Heart left ventricle (tissue), 13 donors: ENCODE results near the gene C11orf21.

Experiments used
- POLR2A ChIP-seq, 2 donors: fragments of 450-650 bp; IDR thresholded peaks; one replicate each; pipeline ENCODE4 v1.6.1; 2017; ENCODE audit warnings: antibody characterized with exemption in 2 of 2, mild to moderate bottlenecking in 2 of 2, moderate library complexity in 2 of 2
- TF ChIP-seq, protein P1 (sequence below), 12 donors: fragments of 200-600 bp; sonication (generic) in 4 of 12; IDR thresholded peaks; one replicate each; pipeline versions ENCODE4 v1.5.0 to v1.8.0; 2018 to 2022; ENCODE audit warnings: antibody characterized with exemption in 12 of 12, mild to moderate bottlenecking in 5 of 12
- donor health status: ischemic (EF 13 %, LVEDD 7.1; RV severe dilation, severe dysfunction).
- donor health status: DM: no; HTN: yes; CAD: no.
- donor health status: DM: no; HTN: no; CAD: no.
- donor health status: ischemic (EF 25% LVEDD 6.9; RV normal size, moderate dysfunction).
- donor health status: ischemic (EF 25% LVEDD 5.7; RV mildly dilated, moderate dysfunction).
- donor health status: ischemic (EF 35%, LVEDD 5.7; RV mildly dilated, moderate dysfunction).
- donor health status: nonischemic (EF 11% LVEDD 7.7; RV severe dilation, severe dysfunction).
- donor health status: DM: yes; HTN: yes; CAD: no.
- donor health status: PGD.
- donor health status: ischemic (EF 29% LVEDD 5.4; RV normal size, mild dysfunction).
- donor health status: nonischemic (EF 23%, LVEDD 6.1; RV moderate dilation, normal function).

- TF ChIP-seq POLR2A (IDR thresholded peaks at IDR 0.05): no peak
- TF ChIP-seq, protein P1, sequence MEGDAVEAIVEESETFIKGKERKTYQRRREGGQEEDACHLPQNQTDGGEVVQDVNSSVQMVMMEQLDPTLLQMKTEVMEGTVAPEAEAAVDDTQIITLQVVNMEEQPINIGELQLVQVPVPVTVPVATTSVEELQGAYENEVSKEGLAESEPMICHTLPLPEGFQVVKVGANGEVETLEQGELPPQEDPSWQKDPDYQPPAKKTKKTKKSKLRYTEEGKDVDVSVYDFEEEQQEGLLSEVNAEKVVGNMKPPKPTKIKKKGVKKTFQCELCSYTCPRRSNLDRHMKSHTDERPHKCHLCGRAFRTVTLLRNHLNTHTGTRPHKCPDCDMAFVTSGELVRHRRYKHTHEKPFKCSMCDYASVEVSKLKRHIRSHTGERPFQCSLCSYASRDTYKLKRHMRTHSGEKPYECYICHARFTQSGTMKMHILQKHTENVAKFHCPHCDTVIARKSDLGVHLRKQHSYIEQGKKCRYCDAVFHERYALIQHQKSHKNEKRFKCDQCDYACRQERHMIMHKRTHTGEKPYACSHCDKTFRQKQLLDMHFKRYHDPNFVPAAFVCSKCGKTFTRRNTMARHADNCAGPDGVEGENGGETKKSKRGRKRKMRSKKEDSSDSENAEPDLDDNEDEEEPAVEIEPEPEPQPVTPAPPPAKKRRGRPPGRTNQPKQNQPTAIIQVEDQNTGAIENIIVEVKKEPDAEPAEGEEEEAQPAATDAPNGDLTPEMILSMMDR (IDR thresholded peaks at IDR 0.05): peak in 3 of 12 donors; percentile 8 to 35 (median 16)
Measured at GRCh38 chr11:2269601-2270321, 32.0 kb downstream of the C11orf21 start.
